Measurements from ENCODE around the gene TBC1D22A. TPM values are rescaled to one million over a fixed set of nuclear protein-coding genes. Genes with fewer than 3 reads are reported as not detected.

Gene TBC1D22A
- total RNA-seq, 1 donor from 2014 or later = 24.2 TPM

DNA sequence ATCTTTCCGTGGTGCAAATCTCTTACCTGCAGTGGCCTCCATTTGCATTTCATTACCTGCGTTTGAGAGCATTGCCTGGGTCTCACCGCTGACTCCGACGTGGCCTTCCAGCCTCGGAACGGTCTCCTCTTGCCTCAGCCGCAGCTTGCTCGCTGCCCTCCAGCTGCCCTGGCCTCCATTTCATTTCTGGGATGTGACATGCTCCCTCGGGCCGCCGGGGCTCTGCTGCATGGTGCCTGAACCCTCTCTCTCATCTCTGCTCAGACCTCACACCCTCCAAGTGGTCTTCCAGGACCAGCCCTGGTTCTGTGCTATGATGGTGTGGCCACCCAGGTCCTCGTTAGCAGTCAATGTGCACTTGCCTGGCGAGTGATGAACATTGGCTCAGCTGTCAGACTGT is 229.2 kb downstream of the TBC1D22A start:
- no peak for DNase-seq (ENCODE audit: low read depth)
- H3K4me3 ChIP-seq (ENCODE audit: insufficient read depth, low read depth, low read length) = no peak overlapping the region
- H3K27me3 ChIP-seq (ENCODE audit: insufficient read depth, low read length) = no peaks in the 10 kb centered on the region
- H3K9ac ChIP-seq (ENCODE audit: low read length) = no peak overlapping the region
- no peaks in the 10 kb centered on the region for H3K9me3 ChIP-seq (ENCODE audit: insufficient read depth, low read depth, low read length)
- H3K27ac Mint-ChIP-seq (ENCODE audit: unreplicated experiment) = no peak overlapping the region
- no peaks in the 10 kb centered on the region for H3K4me1 Mint-ChIP-seq (ENCODE audit: low read depth, unreplicated experiment)
- no peaks in the 10 kb centered on the region for H3K9me3 Mint-ChIP-seq (ENCODE audit: unreplicated experiment)
- H3K4me3 Mint-ChIP-seq (ENCODE audit: unreplicated experiment) = no peak overlapping the region
- no peaks in the 10 kb centered on the region for H3K36me3 ChIP-seq (ENCODE audit: insufficient read depth, low read length)
- no peak for TF ChIP-seq EZH2 (IDR thresholded peaks at IDR 0.05; ENCODE audit: insufficient read depth, low read length)
- TF ChIP-seq, protein P1, sequence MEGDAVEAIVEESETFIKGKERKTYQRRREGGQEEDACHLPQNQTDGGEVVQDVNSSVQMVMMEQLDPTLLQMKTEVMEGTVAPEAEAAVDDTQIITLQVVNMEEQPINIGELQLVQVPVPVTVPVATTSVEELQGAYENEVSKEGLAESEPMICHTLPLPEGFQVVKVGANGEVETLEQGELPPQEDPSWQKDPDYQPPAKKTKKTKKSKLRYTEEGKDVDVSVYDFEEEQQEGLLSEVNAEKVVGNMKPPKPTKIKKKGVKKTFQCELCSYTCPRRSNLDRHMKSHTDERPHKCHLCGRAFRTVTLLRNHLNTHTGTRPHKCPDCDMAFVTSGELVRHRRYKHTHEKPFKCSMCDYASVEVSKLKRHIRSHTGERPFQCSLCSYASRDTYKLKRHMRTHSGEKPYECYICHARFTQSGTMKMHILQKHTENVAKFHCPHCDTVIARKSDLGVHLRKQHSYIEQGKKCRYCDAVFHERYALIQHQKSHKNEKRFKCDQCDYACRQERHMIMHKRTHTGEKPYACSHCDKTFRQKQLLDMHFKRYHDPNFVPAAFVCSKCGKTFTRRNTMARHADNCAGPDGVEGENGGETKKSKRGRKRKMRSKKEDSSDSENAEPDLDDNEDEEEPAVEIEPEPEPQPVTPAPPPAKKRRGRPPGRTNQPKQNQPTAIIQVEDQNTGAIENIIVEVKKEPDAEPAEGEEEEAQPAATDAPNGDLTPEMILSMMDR (IDR thresholded peaks at IDR 0.05; ENCODE audit: insufficient read depth, low read depth, low read length) = no peak
- H3K4me2 ChIP-seq (ENCODE audit: low read length) = no peak overlapping the region
- FAIRE-seq = no peak
- H2AFZ ChIP-seq (ENCODE audit: low read depth, low read length) = no peak overlapping the region
- H3K36me3 Mint-ChIP-seq (ENCODE audit: low read depth, unreplicated experiment) = peaks cover 21% of the 10 kb centered on the region
- H3K27ac ChIP-seq (ENCODE audit: low read depth, low read length) = no peak overlapping the region
- no peaks in the 10 kb centered on the region for H3K27me3 Mint-ChIP-seq (ENCODE audit: low read depth, unreplicated experiment)
- no peaks in the 10 kb centered on the region for H3K4me1 ChIP-seq (ENCODE audit: insufficient read depth, low read length)
- peaks cover 20% of the 10 kb centered on the region for H4K20me1 ChIP-seq (ENCODE audit: insufficient read depth, low read length)
- H3K79me2 ChIP-seq (ENCODE audit: insufficient read depth, low read length) = no peaks in the 10 kb centered on the region

DNA sequence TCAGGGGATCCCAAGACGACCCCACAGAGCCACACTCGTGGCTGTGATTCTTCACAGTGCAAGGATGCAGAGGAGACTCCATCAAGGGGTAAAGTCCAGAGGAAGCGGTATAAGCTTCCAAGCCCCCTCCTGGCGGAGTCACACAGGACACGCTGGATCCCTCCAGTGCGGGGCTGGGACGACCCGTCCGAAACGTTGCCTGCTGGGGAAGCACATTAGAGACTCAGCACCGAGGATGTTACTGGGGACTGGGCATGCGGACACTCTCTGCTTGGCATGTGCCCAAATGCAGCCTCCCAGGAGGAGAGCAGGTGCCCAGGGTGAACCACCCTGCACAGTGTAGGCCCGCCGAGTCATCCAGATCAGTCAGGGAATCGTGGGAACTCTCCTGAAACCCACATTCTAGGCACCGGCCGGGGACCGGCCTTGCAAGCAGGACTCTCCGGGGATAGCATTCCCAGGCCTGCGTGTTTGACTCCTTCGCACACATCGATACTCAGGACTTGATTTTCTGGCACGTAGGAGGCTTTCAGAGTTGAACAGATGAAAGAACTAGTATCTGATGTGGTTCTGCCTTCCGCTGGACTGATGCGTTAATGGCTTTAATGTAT is 229.8 kb downstream of the TBC1D22A start:
- Histone ChIP-seq H2AFZ (ENCODE audit: low read depth, low read length) (no peak overlapping the region), H3K9ac (ENCODE audit: low read length) (no peak overlapping the region), H3K27me3 (ENCODE audit: insufficient read depth, low read length) (no peaks in the 10 kb centered on the region), H3K4me3 (ENCODE audit: insufficient read depth, low read depth, low read length) (no peak overlapping the region), H3K79me2 (ENCODE audit: insufficient read depth, low read length) (no peaks in the 10 kb centered on the region), H3K27ac (ENCODE audit: low read depth, low read length) (no peak overlapping the region), H4K20me1 (ENCODE audit: insufficient read depth, low read length) (peaks cover 24% of the 10 kb centered on the region), H3K9me3 (ENCODE audit: insufficient read depth, low read depth, low read length) (no peaks in the 10 kb centered on the region), H3K36me3 (ENCODE audit: insufficient read depth, low read length) (no peaks in the 10 kb centered on the region), H3K4me2 (ENCODE audit: low read length) (no peak overlapping the region), H3K4me1 (ENCODE audit: insufficient read depth, low read length) (no peaks in the 10 kb centered on the region)
- FAIRE-seq (no peak), DNase-seq (ENCODE audit: low read depth) (no peak)
- Mint-ChIP-seq H3K27ac (ENCODE audit: unreplicated experiment) (no peak overlapping the region), H3K36me3 (ENCODE audit: low read depth, unreplicated experiment) (peaks cover 21% of the 10 kb centered on the region), H3K9me3 (ENCODE audit: unreplicated experiment) (no peaks in the 10 kb centered on the region), H3K27me3 (ENCODE audit: low read depth, unreplicated experiment) (no peaks in the 10 kb centered on the region), H3K4me3 (ENCODE audit: unreplicated experiment) (no peak overlapping the region), H3K4me1 (ENCODE audit: low read depth, unreplicated experiment) (no peaks in the 10 kb centered on the region)
- TF ChIP-seq, protein P1 (IDR thresholded peaks at IDR 0.05; ENCODE audit: insufficient read depth, low read depth, low read length) = no peak
- TF ChIP-seq EZH2 (IDR thresholded peaks at IDR 0.05; ENCODE audit: insufficient read depth, low read length) = no peak

DNA sequence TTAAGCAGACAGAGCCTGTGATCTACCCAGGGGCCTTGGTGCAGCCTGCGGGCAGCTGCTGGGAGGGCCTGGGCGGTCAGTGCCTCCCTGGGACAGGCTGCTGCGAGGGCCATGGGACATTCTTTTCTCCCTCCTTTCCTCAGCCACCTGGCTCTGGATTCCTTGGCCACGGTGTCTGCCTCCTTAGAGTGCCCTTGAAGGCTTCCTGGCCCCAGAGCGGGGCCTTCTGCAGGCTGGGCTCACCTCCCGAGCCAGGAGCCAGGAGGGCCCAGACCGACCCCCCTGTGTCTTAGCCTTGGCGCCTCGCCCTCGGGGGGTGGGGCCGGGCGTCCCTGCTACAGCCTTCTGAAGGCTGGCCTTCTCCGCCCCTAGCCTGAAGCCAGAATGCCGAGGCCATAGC is 231.2 kb downstream of the TBC1D22A start:
- Histone ChIP-seq H3K4me1 (ENCODE audit: insufficient read depth, low read length) (no peaks in the 10 kb centered on the region), H3K9ac (ENCODE audit: low read length) (no peak overlapping the region), H3K4me2 (ENCODE audit: low read length) (no peak overlapping the region), H3K79me2 (ENCODE audit: insufficient read depth, low read length) (no peaks in the 10 kb centered on the region), H3K4me3 (ENCODE audit: insufficient read depth, low read depth, low read length) (no peak overlapping the region), H2AFZ (ENCODE audit: low read depth, low read length) (no peak overlapping the region), H3K36me3 (ENCODE audit: insufficient read depth, low read length) (no peaks in the 10 kb centered on the region), H3K27me3 (ENCODE audit: insufficient read depth, low read length) (no peaks in the 10 kb centered on the region), H4K20me1 (ENCODE audit: insufficient read depth, low read length) (peaks cover 24% of the 10 kb centered on the region), H3K9me3 (ENCODE audit: insufficient read depth, low read depth, low read length) (no peaks in the 10 kb centered on the region), H3K27ac (ENCODE audit: low read depth, low read length) (no peak overlapping the region)
- Mint-ChIP-seq H3K27ac (ENCODE audit: unreplicated experiment) (no peak overlapping the region), H3K4me3 (ENCODE audit: unreplicated experiment) (no peak overlapping the region), H3K9me3 (ENCODE audit: unreplicated experiment) (no peaks in the 10 kb centered on the region), H3K27me3 (ENCODE audit: low read depth, unreplicated experiment) (no peaks in the 10 kb centered on the region), H3K36me3 (ENCODE audit: low read depth, unreplicated experiment) (peaks cover 20% of the 10 kb centered on the region), H3K4me1 (ENCODE audit: low read depth, unreplicated experiment) (no peaks in the 10 kb centered on the region)
- FAIRE-seq = no peak
- DNase-seq (ENCODE audit: low read depth) = no peak
- TF ChIP-seq, protein P1 (IDR thresholded peaks at IDR 0.05; ENCODE audit: insufficient read depth, low read depth, low read length) = no peak
- TF ChIP-seq EZH2 (IDR thresholded peaks at IDR 0.05; ENCODE audit: insufficient read depth, low read length) = no peak

All from astrocyte (in vitro differentiated cells and primary cell).